GM12878 (cell line): ENCODE results near the gene MIER1.

Source experiments
- GABPA ChIP-seq: IDR thresholded peaks from 2 replicates; pipeline ENCODE4 v1.6.1; 2014; ENCODE audit warnings: antibody characterized with exemption, low read depth, mild to moderate bottlenecking, inconsistent platforms
- NBN ChIP-seq: fragments of 450-650 bp; IDR thresholded peaks from 2 replicates; pipeline ENCODE4 v1.6.1; 2016
- TF ChIP-seq, protein P1 (sequence below): fragments of 450-650 bp; IDR thresholded peaks from 2 replicates; pipeline ENCODE4 v1.6.1; 2017; ENCODE audit warnings: antibody characterized with exemption, mild to moderate bottlenecking, moderate library complexity

DNA sequence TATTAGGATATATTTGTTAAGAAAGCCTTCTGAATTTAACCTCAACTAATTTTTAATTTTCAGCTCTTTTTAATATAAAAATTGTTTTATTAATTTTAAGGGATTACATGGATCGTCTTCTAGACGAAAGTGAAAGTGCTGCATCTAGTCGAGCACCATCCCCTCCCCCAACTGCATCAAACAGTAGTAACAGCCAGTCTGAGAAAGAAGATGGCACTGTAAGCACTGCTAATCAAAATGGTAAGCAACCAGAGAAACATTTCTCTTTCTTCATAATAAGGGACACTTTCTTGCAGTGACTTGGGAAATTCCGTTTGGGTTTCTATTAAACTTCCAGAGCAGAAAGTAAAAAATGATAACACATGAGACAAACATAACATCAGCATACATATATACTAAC, 56.9 kb downstream of the MIER1 start:
- TF ChIP-seq, protein P1, sequence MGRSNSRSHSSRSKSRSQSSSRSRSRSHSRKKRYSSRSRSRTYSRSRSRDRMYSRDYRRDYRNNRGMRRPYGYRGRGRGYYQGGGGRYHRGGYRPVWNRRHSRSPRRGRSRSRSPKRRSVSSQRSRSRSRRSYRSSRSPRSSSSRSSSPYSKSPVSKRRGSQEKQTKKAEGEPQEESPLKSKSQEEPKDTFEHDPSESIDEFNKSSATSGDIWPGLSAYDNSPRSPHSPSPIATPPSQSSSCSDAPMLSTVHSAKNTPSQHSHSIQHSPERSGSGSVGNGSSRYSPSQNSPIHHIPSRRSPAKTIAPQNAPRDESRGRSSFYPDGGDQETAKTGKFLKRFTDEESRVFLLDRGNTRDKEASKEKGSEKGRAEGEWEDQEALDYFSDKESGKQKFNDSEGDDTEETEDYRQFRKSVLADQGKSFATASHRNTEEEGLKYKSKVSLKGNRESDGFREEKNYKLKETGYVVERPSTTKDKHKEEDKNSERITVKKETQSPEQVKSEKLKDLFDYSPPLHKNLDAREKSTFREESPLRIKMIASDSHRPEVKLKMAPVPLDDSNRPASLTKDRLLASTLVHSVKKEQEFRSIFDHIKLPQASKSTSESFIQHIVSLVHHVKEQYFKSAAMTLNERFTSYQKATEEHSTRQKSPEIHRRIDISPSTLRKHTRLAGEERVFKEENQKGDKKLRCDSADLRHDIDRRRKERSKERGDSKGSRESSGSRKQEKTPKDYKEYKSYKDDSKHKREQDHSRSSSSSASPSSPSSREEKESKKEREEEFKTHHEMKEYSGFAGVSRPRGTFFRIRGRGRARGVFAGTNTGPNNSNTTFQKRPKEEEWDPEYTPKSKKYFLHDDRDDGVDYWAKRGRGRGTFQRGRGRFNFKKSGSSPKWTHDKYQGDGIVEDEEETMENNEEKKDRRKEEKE: no peak
- TF ChIP-seq GABPA: no peak
- no peak for TF ChIP-seq NBN
